ENCODE measurements around the gene PCNX2.

- TF ChIP-seq, protein P1, sequence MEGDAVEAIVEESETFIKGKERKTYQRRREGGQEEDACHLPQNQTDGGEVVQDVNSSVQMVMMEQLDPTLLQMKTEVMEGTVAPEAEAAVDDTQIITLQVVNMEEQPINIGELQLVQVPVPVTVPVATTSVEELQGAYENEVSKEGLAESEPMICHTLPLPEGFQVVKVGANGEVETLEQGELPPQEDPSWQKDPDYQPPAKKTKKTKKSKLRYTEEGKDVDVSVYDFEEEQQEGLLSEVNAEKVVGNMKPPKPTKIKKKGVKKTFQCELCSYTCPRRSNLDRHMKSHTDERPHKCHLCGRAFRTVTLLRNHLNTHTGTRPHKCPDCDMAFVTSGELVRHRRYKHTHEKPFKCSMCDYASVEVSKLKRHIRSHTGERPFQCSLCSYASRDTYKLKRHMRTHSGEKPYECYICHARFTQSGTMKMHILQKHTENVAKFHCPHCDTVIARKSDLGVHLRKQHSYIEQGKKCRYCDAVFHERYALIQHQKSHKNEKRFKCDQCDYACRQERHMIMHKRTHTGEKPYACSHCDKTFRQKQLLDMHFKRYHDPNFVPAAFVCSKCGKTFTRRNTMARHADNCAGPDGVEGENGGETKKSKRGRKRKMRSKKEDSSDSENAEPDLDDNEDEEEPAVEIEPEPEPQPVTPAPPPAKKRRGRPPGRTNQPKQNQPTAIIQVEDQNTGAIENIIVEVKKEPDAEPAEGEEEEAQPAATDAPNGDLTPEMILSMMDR (conservative IDR thresholded peaks at IDR 0.05 in 1 of 2, IDR thresholded peaks at IDR 0.05 in 1 of 2; ENCODE audit: low read depth in 1 of 2, low read length in 2 of 2), result no peak
- no peak for TF ChIP-seq EZH2 (IDR thresholded peaks at IDR 0.05; ENCODE audit: low read length, missing control alignments)
Observed at GRCh38 chr1:233282582-233282886, 13.0 kb downstream of the PCNX2 start.
